Trophoblast cell (in vitro differentiated cells and primary cell): ENCODE results near the gene ELAVL1.

Experiments used
- DNase-seq, 2 donors: peaks; one replicate each; pipeline ENCODE4 v3.0.0-alpha.2; 2016
- H2AFZ ChIP-seq: 2 replicates; pipeline ENCODE4 v1.6.1; 2013; ENCODE audit warnings: low read length, moderate library complexity, mild to moderate bottlenecking; ENCODE audit not compliant: insufficient read depth, poor library complexity
- H2AK5ac ChIP-seq: 2 replicates; pipeline ENCODE4 v1.6.1; 2013; ENCODE audit warnings: mild to moderate bottlenecking, low read length
- H2BK120ac ChIP-seq: 2 replicates; pipeline ENCODE4 v1.6.1; 2013; ENCODE audit warnings: low read length, mild to moderate bottlenecking, moderate library complexity; ENCODE audit not compliant: insufficient read depth, poor library complexity
- H2BK12ac ChIP-seq: 2 replicates; pipeline ENCODE4 v1.6.1; 2013; ENCODE audit warnings: mild to moderate bottlenecking, low read length, moderate library complexity
- H2BK5ac ChIP-seq: 2 replicates; pipeline ENCODE4 v1.6.1; 2013; ENCODE audit warnings: low read length, low read depth, moderate library complexity, mild to moderate bottlenecking; ENCODE audit not compliant: poor library complexity
- H3K14ac ChIP-seq: 2 replicates; pipeline ENCODE4 v1.6.1; 2013; ENCODE audit warnings: mild to moderate bottlenecking, low read length
- H3K18ac ChIP-seq: 2 replicates; pipeline ENCODE4 v1.6.1; 2013; ENCODE audit warnings: mild to moderate bottlenecking, low read length
- H3K23ac ChIP-seq: 2 replicates; pipeline ENCODE4 v1.6.1; 2013; ENCODE audit warnings: low read length
- H3K27ac ChIP-seq: 2 replicates; pipeline ENCODE4 v1.5.1; 2013; ENCODE audit warnings: low read depth, mild to moderate bottlenecking, inconsistent platforms, low read length, moderate library complexity
- H3K27me3 ChIP-seq: 2 replicates; pipeline ENCODE4 v1.6.1; 2013; ENCODE audit warnings: inconsistent platforms, mild to moderate bottlenecking, low read length, moderate library complexity; ENCODE audit not compliant: insufficient read depth
- H3K36me3 ChIP-seq, 2 experiments: 1 replicate in 1 of 2; 2 replicates in 1 of 2; pipeline ENCODE4 v1.6.1; 2013; ENCODE audit warnings: low read length in 2 of 2, mild to moderate bottlenecking in 2 of 2, moderate library complexity in 1 of 2; ENCODE audit not compliant: insufficient read depth in 2 of 2, control insufficient read depth in 1 of 2
- H3K4ac ChIP-seq: 2 replicates; pipeline ENCODE4 v1.6.1; 2013; ENCODE audit warnings: low read depth, mild to moderate bottlenecking, low read length, moderate library complexity
- H3K4me1 ChIP-seq, 2 experiments: 1 replicate in 1 of 2; 2 replicates in 1 of 2; pipeline ENCODE4 v1.6.1; 2013; ENCODE audit warnings: low read length in 2 of 2, mild to moderate bottlenecking in 2 of 2, moderate library complexity in 1 of 2; ENCODE audit not compliant: insufficient read depth in 2 of 2, control insufficient read depth in 1 of 2
- H3K4me2 ChIP-seq: 2 replicates; pipeline ENCODE4 v1.6.1; 2013; ENCODE audit warnings: inconsistent platforms, mild to moderate bottlenecking, low read length, moderate library complexity
- H3K4me3 ChIP-seq: 2 replicates; pipeline ENCODE4 v1.5.1; 2013; ENCODE audit warnings: mild to moderate bottlenecking, low read depth, low read length, inconsistent platforms
- H3K79me1 ChIP-seq: one replicate; pipeline ENCODE4 v1.6.1; 2013; ENCODE audit warnings: low read length
- H3K79me2 ChIP-seq: 2 replicates; pipeline ENCODE4 v1.6.1; 2013; ENCODE audit warnings: low read length, mild to moderate bottlenecking; ENCODE audit not compliant: control insufficient read depth, insufficient read depth, poor library complexity
- H3K9ac ChIP-seq: 2 replicates; pipeline ENCODE4 v1.6.1; 2013; ENCODE audit warnings: mild to moderate bottlenecking, low read length
- H3K9me3 ChIP-seq: 2 replicates; pipeline ENCODE4 v1.6.1; 2013; ENCODE audit warnings: low read depth, mild to moderate bottlenecking, control low read depth, inconsistent platforms, low read length; ENCODE audit not compliant: insufficient read depth
- H4K12ac ChIP-seq: 2 replicates; pipeline ENCODE4 v1.6.1; 2013; ENCODE audit warnings: low read depth, mild to moderate bottlenecking, low read length, moderate library complexity
- H4K8ac ChIP-seq: 2 replicates; pipeline ENCODE4 v1.6.1; 2013; ENCODE audit warnings: low read depth, mild to moderate bottlenecking, low read length, moderate library complexity
- H4K91ac ChIP-seq: one replicate; pipeline ENCODE4 v1.6.1; 2013; ENCODE audit warnings: low read depth, mild to moderate bottlenecking, low read length, moderate library complexity
- WGBS: extraction: QIAGEN DNeasy Blood & Tissue Kit; methylation state at CpG from one replicate; pipeline ENCODE4 v1.1.7; 2013; ENCODE audit warnings: missing lambda C conversion rate; ENCODE audit not compliant: insufficient read length, insufficient coverage; ENCODE audit errors: extremely low coverage; 5-methylcytosine and 5-hydroxymethylcytosine counted together

The ELAVL1 gene

GRCh38 chr19:7959211-7959610 lies 46.2 kb downstream of the ELAVL1 start:
- Histone ChIP-seq H3K9me3 (no peaks in the 10 kb centered on the region), H3K4ac (no peak overlapping the region), H3K23ac (no peak overlapping the region), H3K79me2 (no peaks in the 10 kb centered on the region), H4K12ac (no peak overlapping the region), H3K14ac (no peak overlapping the region), H3K4me1 (no peaks in the 10 kb centered on the region), H2BK120ac (no peak overlapping the region), H3K27me3 (no peaks in the 10 kb centered on the region), H4K8ac (no peak overlapping the region), H2AFZ (no peak overlapping the region), H2BK12ac (no peak overlapping the region), H3K18ac (no peak overlapping the region), H3K4me2 (no peak overlapping the region), H2BK5ac (no peak overlapping the region), H2AK5ac (no peak overlapping the region), H3K9ac (no peak overlapping the region), H3K27ac (no peak overlapping the region), H3K36me3 (peaks cover 31 to 43% of the 10 kb centered on the region in 2 experiments), H4K91ac (no peak overlapping the region), H3K4me3 (no peak overlapping the region), H3K79me1 (no peaks in the 10 kb centered on the region)
- DNase-seq: no peak
- WGBS: no CpG with 5 or more reads among the region's 6 CpGs

GRCh38 chr19:7955696-7956095 lies 49.7 kb downstream of the ELAVL1 start:
- WGBS: no CpG with 5 or more reads among the region's 11 CpGs
- H3K27me3 ChIP-seq: no peaks in the 10 kb centered on the region

DNA sequence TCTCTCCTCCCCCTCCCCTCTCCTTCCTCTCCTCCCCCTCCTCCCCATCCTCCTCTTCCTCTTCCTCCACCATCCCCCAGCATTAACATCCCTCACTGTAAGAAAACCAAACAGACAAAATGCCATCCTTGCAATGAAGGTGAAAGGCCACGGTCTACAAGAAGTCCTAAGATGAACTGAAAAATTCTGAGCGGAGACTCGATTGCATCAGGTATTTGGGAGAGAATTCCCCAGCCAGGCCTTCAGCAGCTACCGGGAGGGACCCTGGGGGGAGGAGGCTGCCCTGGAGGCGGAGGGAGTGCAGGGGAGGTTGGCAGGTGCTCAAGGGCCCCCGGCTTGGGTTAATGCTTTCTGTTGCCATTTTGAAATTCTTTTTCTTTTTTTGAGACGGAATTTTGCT lies 51.9 kb downstream of the ELAVL1 start:
- H3K23ac ChIP-seq: no peak overlapping the region
- H2BK5ac ChIP-seq: no peak overlapping the region
- H3K4ac ChIP-seq: no peak overlapping the region
- H3K27me3 ChIP-seq: no peaks in the 10 kb centered on the region
- peaks cover 0 to 3% of the 10 kb centered on the region in 2 experiments for H3K4me1 ChIP-seq
- H3K36me3 ChIP-seq: peaks cover 5 to 9% of the 10 kb centered on the region in 2 experiments
- DNase-seq: peak in 1 of 2 donors; percentile 43
- peaks cover 1% of the 10 kb centered on the region for H3K9me3 ChIP-seq
- H3K18ac ChIP-seq: no peak overlapping the region
- no peaks in the 10 kb centered on the region for H3K79me1 ChIP-seq
- no peak overlapping the region for H3K9ac ChIP-seq
- H4K8ac ChIP-seq: no peak overlapping the region
- no peak overlapping the region for H2BK120ac ChIP-seq
- no CpG with 5 or more reads among the region's 7 CpGs for WGBS
- no peak overlapping the region for H2AFZ ChIP-seq
- no peak overlapping the region for H3K27ac ChIP-seq
- no peak overlapping the region for H3K4me2 ChIP-seq
- H2BK12ac ChIP-seq: no peak overlapping the region
- H3K4me3 ChIP-seq: no peak overlapping the region
- no peaks in the 10 kb centered on the region for H3K79me2 ChIP-seq
- no peak overlapping the region for H3K14ac ChIP-seq
- H4K12ac ChIP-seq: no peak overlapping the region
- H4K91ac ChIP-seq: no peak overlapping the region
- no peak overlapping the region for H2AK5ac ChIP-seq

More at GRCh38 chr19:7955696-7956095, 49.7 kb downstream of the ELAVL1 start:
- Histone ChIP-seq H3K23ac (no peak overlapping the region), H3K36me3 (peaks cover 11 to 19% of the 10 kb centered on the region in 2 experiments), H2AK5ac (no peak overlapping the region), H3K79me2 (no peaks in the 10 kb centered on the region), H2BK5ac (no peak overlapping the region), H3K9me3 (no peaks in the 10 kb centered on the region), H3K4ac (no peak overlapping the region), H2BK120ac (no peak overlapping the region), H3K4me3 (no peak overlapping the region), H3K14ac (no peak overlapping the region), H3K79me1 (no peaks in the 10 kb centered on the region), H3K4me1 (peaks cover 0 to 3% of the 10 kb centered on the region in 2 experiments), H3K18ac (no peak overlapping the region), H4K8ac (no peak overlapping the region), H3K9ac (no peak overlapping the region), H2AFZ (no peak overlapping the region), H3K4me2 (no peak overlapping the region), H4K12ac (no peak overlapping the region), H2BK12ac (no peak overlapping the region), H3K27ac (no peak overlapping the region), H4K91ac (no peak overlapping the region)
- DNase-seq: no peak

GRCh38 chr19:7953060-7953459 lies 52.4 kb downstream of the ELAVL1 start:
- Histone ChIP-seq H3K23ac (no peak overlapping the region), H3K18ac (no peak overlapping the region), H2BK12ac (no peak overlapping the region), H2BK120ac (no peak overlapping the region), H4K91ac (no peak overlapping the region), H2AFZ (no peak overlapping the region), H3K9me3 (peaks cover 1% of the 10 kb centered on the region), H3K4me2 (no peak overlapping the region), H3K4me1 (peaks cover 0 to 3% of the 10 kb centered on the region in 2 experiments), H3K27me3 (no peaks in the 10 kb centered on the region), H3K79me1 (no peaks in the 10 kb centered on the region), H3K27ac (no peak overlapping the region), H3K4me3 (no peak overlapping the region), H4K12ac (no peak overlapping the region), H2BK5ac (no peak overlapping the region), H3K9ac (no peak overlapping the region), H2AK5ac (no peak overlapping the region), H3K14ac (no peak overlapping the region), H3K4ac (no peak overlapping the region), H4K8ac (peak overlapping the region; percentile 9), H3K36me3 (peaks cover 2 to 4% of the 10 kb centered on the region in 2 experiments), H3K79me2 (no peaks in the 10 kb centered on the region)
- DNase-seq: no peak
- WGBS: no CpG with 5 or more reads among the region's 3 CpGs
